Posterior cingulate gyrus (tissue), 11 donors: Measurements from ENCODE around the gene RIMKLA.

Experiments
- DNase-seq, 10 donors: peaks; one replicate each; pipeline versions ENCODE4 v3.0.0 to v3.0.0-alpha.2; 2020 to 2021; ENCODE audit warnings: mixed read lengths in 3 of 10
- intact Hi-C: fragments of 100-400 bp; cut with DNase I; formaldehyde crosslinking; loops from one replicate; pipeline ENCODE4 v1.15.1; 2023

The RIMKLA gene

GRCh38 chr1:42463921-42464320, 83.3 kb downstream of the RIMKLA start:
- intact Hi-C loops, result no loop called here

GRCh38 chr1:42466030-42466429, 85.4 kb downstream of the RIMKLA start:
- intact Hi-C loops, result no loop called here
- DNase-seq, result no peak

More at GRCh38 chr1:42463921-42464320, 83.3 kb downstream of the RIMKLA start:
- no peak for DNase-seq

- intact Hi-C loops, result no loop called here
- no peak for DNase-seq
Measured at GRCh38 chr1:42469727-42470126, 89.1 kb downstream of the RIMKLA start.
